Prostate gland (tissue), 2 donors: ENCODE results near the gene ATP1B4.

ENCODE experiments used
- CTCF ChIP-seq, 4 experiments: fragments of 200-600 bp in 2 of 4; fragments of 450-650 bp in 2 of 4; sonication (generic) in 2 of 4; IDR thresholded peaks; 1 replicate in 3 of 4; 2 replicates in 1 of 4; pipeline ENCODE4 v1.5.1; 2016 to 2019; ENCODE audit warnings: antibody characterized with exemption in 4 of 4, mild to moderate bottlenecking in 2 of 4, moderate library complexity in 2 of 4
- POLR2A ChIP-seq: fragments of 450-650 bp; IDR thresholded peaks from one replicate; pipeline ENCODE4 v1.6.1; 2016; ENCODE audit warnings: antibody characterized with exemption, mild to moderate bottlenecking

GRCh38 chrX:120377179-120377578, 15.3 kb downstream of the ATP1B4 start:
- TF ChIP-seq CTCF (IDR thresholded peaks at IDR 0.05) (no peak), POLR2A (no peak)
